Kidney epithelial cell (primary cell): ENCODE measurements around the gene CALN1. TPM values are rescaled to one million over a fixed set of nuclear protein-coding genes. Genes with fewer than 3 reads are reported as not detected.

Experiments
- DNase-seq: peaks from one replicate; pipeline ENCODE4 v3.0.0-alpha.2; 2010; ENCODE audit warnings: low read depth
- H3K27me3 ChIP-seq: 2 replicates; pipeline ENCODE4 v1.6.0; 2011; ENCODE audit warnings: low read length; ENCODE audit not compliant: control insufficient read depth, insufficient read depth
- H3K36me3 ChIP-seq: 2 replicates; pipeline ENCODE4 v1.5.1; 2011; ENCODE audit warnings: low read length; ENCODE audit not compliant: control insufficient read depth, insufficient read depth
- H3K4me3 ChIP-seq: 2 replicates; pipeline ENCODE4 v1.5.1; 2011; ENCODE audit warnings: low read depth, mild to moderate bottlenecking, control low read depth, low read length
- CTCF ChIP-seq: IDR thresholded peaks from 2 replicates; pipeline ENCODE4 v1.5.1; 2011; ENCODE audit warnings: mild to moderate bottlenecking, moderate library complexity, low read length, control low read depth, inconsistent platforms; ENCODE audit not compliant: insufficient read depth, poor library complexity, severe bottlenecking
- total RNA-seq: library from RNA; depleted of rRNA; stranded (reverse); fragments of >200 nt; gene quantifications from 2 replicates; pipeline ENCODE4 v1.2.3, GENCODE V29; 2015

Gene CALN1
- total RNA-seq, 1 donor from 2014 or later: not detected

- H3K36me3 ChIP-seq: no peaks in the 10 kb centered on the region
- no peaks in the 10 kb centered on the region for H3K27me3 ChIP-seq
- no peak for DNase-seq
- H3K4me3 ChIP-seq: no peak overlapping the region
- no peak for TF ChIP-seq CTCF
These were observed 225.0 kb downstream of the CALN1 start for GRCh38 chr7:72187179-72187578.

GRCh38 chr7:72183835-72184234 lies 228.3 kb downstream of the CALN1 start:
- no peaks in the 10 kb centered on the region for H3K36me3 ChIP-seq
- no peaks in the 10 kb centered on the region for H3K27me3 ChIP-seq
- H3K4me3 ChIP-seq: no peak overlapping the region
- TF ChIP-seq CTCF: no peak
- no peak for DNase-seq

GRCh38 chr7:72182036-72182435 lies 230.1 kb downstream of the CALN1 start:
- DNase-seq: no peak
- H3K4me3 ChIP-seq: no peak overlapping the region
- TF ChIP-seq CTCF: no peak
- no peaks in the 10 kb centered on the region for H3K36me3 ChIP-seq
- H3K27me3 ChIP-seq: no peaks in the 10 kb centered on the region

- no peak for DNase-seq
- Histone ChIP-seq H3K36me3 (no peaks in the 10 kb centered on the region), H3K4me3 (no peak overlapping the region), H3K27me3 (no peaks in the 10 kb centered on the region)
- no peak for TF ChIP-seq CTCF
These were observed 235.3 kb downstream of the CALN1 start for GRCh38 chr7:72176875-72177274.

GRCh38 chr7:72170475-72170874 lies 241.7 kb downstream of the CALN1 start:
- DNase-seq: no peak
- no peaks in the 10 kb centered on the region for H3K36me3 ChIP-seq
- no peak for TF ChIP-seq CTCF
- H3K4me3 ChIP-seq: no peak overlapping the region
- H3K27me3 ChIP-seq: no peaks in the 10 kb centered on the region

- DNase-seq: no peak
- no peaks in the 10 kb centered on the region for H3K36me3 ChIP-seq
- no peak overlapping the region for H3K4me3 ChIP-seq
- no peaks in the 10 kb centered on the region for H3K27me3 ChIP-seq
- TF ChIP-seq CTCF: no peak
These were observed 248.9 kb downstream of the CALN1 start for GRCh38 chr7:72163271-72163670.
